ENCODE measurements around the gene MARCHF2.
"Not testable (repeated sequence)": the region's sequence is repeated elsewhere in the genome, so short reads cannot be mapped to it uniquely, and the experiment has no call there.

GRCh38 chr19:8410718-8411117, 2.4 kb upstream of the MARCHF2 start:
- not testable (repeated sequence) for TF ChIP-seq POLR2AphosphoS5, POLR2A (IDR thresholded peaks at IDR 0.05; ENCODE audit: low read depth, low read length)
